ENCODE measurements around the gene IPMK. TPM values are rescaled to one million over a fixed set of nuclear protein-coding genes. Genes with fewer than 3 reads are reported as not detected.

Gene IPMK
- total RNA-seq, 1 experiment from 2014 or later = 5.5 TPM

GRCh38 chr10:58164517-58164916 lies 103.2 kb downstream of the IPMK start:
- H3K4me1 ChIP-seq (ENCODE audit: control insufficient read depth in 1 of 2, insufficient read depth in 2 of 2, low read length in 2 of 2) = no peaks in the 10 kb centered on the region
- no TSS peak for BruUV-seq (replicated peaks)
- DNase-seq (ENCODE audit: low read depth, low spot score) (no peak), ATAC-seq (no peak)
- intact Hi-C loops (cut with micrococcal nuclease) = no loop called here
- ChIA-PET CTCF (interaction anchor here (1.0 kb wide), 1 partner anchor 126 kb away, joined by 3 read pairs; no protein-coding TSS in a partner anchor), POLR2A (no interaction called here), RAD21 (ENCODE audit: low non-redundant PET in 1 of 2, low total read pairs in 2 of 2, uncharacterized antibody in 2 of 2, unreplicated experiment in 2 of 2) (no interaction called here)
- no peaks in the 10 kb centered on the region for H3K36me3 ChIP-seq (ENCODE audit: control insufficient read depth in 1 of 2, insufficient read depth in 2 of 2, low read length in 2 of 2)
- TF ChIP-seq TCF7L2 (IDR thresholded peaks at IDR 0.05; ENCODE audit: borderline replicate concordance, extremely low read depth, insufficient read depth, insufficient read length) (no peak), EZH2 (IDR thresholded peaks at IDR 0.05) (no peak), SRF (IDR thresholded peaks at IDR 0.05; ENCODE audit: low read depth) (no peak), SIN3A (IDR thresholded peaks at IDR 0.05; ENCODE audit: low read depth) (no peak), YY1 (IDR thresholded peaks at IDR 0.05; ENCODE audit: extremely low read depth, insufficient replicate concordance, low read depth, low read length) (no peak), CTCF (IDR thresholded peaks at IDR 0.05 in 2 of 3, conservative IDR thresholded peaks at IDR 0.05 in 1 of 3; ENCODE audit: borderline replicate concordance in 1 of 3, insufficient read depth in 1 of 3, low read depth in 2 of 3, low read length in 2 of 3) (no peak), CEBPB (IDR thresholded peaks at IDR 0.05; ENCODE audit: low read depth) (no peak), EZH2phosphoT487 (IDR thresholded peaks at IDR 0.05; ENCODE audit: borderline replicate concordance) (no peak), FOSL1 (IDR thresholded peaks at IDR 0.05; ENCODE audit: low read depth) (no peak)
- H3K79me2 ChIP-seq (ENCODE audit: insufficient read depth, low read length) = no peaks in the 10 kb centered on the region
- no peak overlapping the region for H3K4me3 ChIP-seq (replicated peaks in 1 of 2; ENCODE audit: low read depth in 1 of 2, low read length in 2 of 2)
- H3K9me3 ChIP-seq (ENCODE audit: control insufficient read depth in 1 of 2, insufficient read depth in 1 of 2, low read depth in 1 of 2, low read length in 2 of 2) = no peaks in the 10 kb centered on the region
- H3K9me2 ChIP-seq (ENCODE audit: insufficient read depth) = no peaks in the 10 kb centered on the region
- peaks cover 5% of the 10 kb centered on the region; the same call in 1 of the 2 replicates for H3K27me3 ChIP-seq (ENCODE audit: insufficient read depth, low read length)
- H3K27ac ChIP-seq (ENCODE audit: low read depth, low read length) = no peak overlapping the region
- H4K20me1 ChIP-seq (ENCODE audit: insufficient read depth) = no peaks in the 10 kb centered on the region
- no peak overlapping the region for H2AFZ ChIP-seq (ENCODE audit: low read depth, low read length, poor library complexity, severe bottlenecking)
- H3K9ac ChIP-seq (ENCODE audit: low read length) = no peak overlapping the region
- no peak overlapping the region for H3K4me2 ChIP-seq (ENCODE audit: low read length)

Data from HCT116 (cell line).